Hepatic stellate cell (primary cell): ENCODE data around the gene USP35.
"Not testable (repeated sequence)": the region's sequence is repeated elsewhere in the genome, so short reads cannot be mapped to it uniquely, and the experiment has no call there.

ENCODE experiments used
- DNase-seq: peaks from one replicate; pipeline ENCODE4 v3.0.0; 2011; ENCODE audit warnings: low spot score

Gene USP35

DNA sequence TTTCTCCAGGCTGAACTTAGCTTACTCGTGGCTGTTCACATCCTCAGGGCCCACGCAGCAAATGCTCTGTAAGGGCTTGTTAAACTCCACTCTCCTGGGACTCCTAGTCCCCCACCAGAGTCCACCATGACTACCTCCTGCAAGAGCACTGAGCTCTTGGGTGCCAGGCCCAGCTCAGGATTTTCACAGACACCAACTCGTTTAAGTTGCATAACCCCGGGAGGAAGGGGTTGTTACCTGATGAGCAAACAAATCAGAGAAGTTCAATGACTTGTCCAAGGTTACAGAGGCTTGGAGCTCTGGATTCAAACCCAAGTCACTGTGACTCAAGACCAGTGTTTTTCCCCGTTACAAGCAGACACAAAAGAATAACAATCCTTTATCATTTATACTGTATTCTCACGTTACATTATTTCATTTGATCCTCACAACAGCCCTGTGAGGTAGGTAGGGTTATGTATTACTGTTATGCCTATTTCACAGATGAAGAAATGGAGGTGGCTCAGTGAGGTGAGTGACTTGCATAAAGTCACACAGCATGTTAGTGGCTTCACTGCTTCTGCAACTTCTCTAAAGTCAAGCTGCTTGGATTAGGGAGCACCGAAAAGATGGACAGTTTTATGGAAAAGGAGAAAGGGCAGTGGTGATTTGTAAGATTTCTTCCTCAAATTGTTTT is 17.7 kb upstream of the USP35 start:
- DNase-seq: no peak

DNA sequence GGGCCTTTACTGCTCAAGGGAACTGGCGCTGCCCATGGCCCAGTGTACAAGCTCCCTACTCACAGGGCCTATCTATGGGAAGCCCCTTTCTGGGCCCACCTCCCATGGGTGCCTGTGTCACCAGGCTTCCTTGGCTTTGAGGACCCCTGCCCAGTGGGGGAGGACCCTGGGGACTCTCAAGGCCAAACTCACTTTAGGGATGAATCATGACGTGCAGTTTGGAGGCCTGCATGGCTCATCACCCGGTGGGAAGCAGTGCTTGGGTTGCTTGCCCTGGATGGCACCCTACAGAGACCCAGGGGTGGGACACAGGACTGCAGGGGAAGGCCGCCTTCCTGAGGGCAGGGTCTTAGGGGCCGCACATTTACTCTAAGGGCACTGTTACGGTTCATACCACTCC is 16.8 kb upstream of the USP35 start:
- no peak for DNase-seq

DNA sequence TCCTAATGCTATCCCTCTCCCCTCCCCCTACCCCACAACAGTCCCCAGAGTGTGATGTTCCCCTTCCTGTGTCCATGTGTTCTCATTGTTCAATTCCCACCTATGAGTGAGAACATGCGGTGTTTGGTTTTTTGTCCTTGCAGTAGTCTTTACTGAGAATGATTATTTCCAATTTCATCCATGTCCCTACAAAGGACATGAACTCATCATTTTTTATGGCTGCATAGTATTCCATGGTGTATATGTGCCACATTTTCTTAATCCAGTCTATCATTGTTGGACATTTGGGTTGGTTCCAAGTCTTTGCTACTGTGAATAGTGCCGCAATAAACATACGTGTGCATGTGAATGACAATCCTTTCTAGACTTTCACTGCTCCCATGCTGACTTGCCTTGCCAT is 12.9 kb upstream of the USP35 start:
- not testable (repeated sequence) for DNase-seq

DNA sequence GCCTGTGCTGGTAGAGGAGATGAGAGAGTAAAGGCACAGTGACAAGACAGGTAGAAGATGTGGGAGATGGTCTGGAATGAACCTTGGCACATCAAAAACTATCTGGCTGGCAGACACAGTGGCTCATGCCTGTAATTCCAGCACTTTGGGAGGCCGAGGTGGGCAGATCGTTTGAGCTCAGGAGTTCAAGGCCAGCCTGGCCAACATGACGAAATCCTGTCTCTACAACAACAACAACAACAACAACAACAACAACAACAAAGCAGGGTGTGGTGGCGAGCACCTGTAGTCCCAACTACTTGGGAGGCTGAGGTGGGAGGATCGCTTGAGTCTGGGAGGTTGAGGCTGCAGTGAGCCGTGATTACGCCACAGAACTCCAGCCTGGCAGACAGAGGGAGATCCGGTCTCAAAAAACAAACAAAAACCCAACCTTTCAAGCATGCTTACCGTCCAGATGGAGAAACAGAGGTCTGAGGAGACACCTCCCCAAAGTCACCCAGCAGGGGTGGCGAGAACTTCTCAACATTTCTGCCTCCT is 12.0 kb upstream of the USP35 start:
- no peak for DNase-seq

DNA sequence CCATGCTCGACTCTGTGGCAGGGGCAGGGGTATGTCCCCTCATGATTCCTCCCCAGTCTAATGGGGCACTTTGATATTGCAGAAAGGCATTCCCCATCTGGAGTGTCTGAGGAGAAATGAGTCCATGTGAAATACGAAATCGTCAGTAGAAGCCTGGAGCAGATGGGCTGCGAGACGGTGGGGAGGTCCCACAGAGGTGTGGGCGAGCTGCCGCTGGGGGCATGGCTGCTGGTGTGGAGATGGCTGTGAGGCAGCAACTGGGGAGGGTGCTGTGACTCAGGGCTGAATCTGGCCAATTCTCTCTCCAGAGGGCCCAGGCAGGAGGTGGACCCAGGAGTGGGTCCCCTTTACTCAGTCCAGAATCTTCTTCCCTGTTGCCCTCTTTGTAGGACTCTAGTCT is 11.5 kb upstream of the USP35 start:
- DNase-seq: no peak

DNA sequence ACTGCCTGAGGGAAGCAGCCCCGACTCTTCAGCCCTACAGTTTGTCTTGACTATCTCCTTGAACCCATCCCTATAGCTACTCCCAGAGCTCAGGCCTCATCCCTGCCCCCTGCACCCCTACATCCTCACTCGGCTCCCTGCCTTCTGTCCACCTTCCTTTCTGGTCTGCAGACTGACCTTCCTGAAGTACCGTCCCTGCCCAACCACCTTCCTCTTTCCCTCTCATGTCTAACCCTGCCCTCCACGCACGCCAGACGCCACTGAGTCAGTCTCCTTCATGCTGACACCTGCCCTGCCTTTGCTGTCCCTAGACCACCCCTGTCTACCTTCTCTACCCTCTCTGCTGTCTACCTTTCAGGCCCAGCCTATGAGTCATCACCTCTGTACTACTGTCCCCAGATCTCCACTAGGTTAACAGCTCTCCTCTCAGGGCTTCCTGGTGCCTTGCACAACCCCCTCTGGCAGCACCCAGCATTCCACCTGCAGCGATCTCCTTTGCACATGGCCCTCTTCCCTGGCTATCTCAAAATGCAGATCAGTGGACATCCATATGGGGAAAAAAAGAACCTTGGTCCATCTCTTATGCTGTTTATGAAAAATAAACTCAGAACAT is 9.2 kb upstream of the USP35 start:
- DNase-seq: no peak

DNA sequence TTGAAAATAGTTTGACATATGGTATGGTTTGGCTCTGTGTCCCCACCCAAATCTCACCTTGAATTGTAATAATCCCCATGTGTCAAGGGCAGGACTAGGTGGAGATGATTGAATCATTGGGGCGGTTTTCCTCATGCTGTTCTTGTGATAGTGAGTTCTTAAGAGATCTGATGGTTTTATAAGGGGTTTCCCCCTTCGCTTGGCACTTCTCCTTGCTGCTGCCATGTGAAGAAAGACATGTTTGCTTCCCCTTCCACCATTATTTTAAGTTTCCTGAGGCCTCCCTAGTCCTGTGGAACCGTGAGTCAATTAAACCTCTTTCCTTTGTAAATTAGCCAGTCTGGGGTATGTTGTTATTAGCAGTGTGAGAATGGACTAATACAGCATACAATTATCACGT is 8.0 kb upstream of the USP35 start:
- no peak for DNase-seq

DNA sequence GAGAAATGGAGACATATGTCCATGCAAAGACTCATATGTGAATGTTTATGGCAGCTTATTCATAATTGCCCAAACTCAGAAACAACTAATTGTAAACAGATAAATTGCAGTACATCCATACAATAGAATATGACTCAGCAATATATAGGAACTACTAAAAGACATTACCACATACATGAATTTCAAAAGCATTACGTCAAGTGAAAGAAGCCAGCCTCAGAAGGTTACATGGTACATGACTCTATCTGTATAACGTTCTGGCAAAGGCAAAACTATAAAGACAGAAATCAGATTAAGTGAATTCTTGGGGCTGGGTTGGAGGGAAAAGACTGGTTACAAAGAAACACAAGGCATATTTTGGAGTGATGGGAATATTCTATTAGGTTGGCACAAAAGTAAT is 7.5 kb upstream of the USP35 start:
- DNase-seq: no peak

DNA sequence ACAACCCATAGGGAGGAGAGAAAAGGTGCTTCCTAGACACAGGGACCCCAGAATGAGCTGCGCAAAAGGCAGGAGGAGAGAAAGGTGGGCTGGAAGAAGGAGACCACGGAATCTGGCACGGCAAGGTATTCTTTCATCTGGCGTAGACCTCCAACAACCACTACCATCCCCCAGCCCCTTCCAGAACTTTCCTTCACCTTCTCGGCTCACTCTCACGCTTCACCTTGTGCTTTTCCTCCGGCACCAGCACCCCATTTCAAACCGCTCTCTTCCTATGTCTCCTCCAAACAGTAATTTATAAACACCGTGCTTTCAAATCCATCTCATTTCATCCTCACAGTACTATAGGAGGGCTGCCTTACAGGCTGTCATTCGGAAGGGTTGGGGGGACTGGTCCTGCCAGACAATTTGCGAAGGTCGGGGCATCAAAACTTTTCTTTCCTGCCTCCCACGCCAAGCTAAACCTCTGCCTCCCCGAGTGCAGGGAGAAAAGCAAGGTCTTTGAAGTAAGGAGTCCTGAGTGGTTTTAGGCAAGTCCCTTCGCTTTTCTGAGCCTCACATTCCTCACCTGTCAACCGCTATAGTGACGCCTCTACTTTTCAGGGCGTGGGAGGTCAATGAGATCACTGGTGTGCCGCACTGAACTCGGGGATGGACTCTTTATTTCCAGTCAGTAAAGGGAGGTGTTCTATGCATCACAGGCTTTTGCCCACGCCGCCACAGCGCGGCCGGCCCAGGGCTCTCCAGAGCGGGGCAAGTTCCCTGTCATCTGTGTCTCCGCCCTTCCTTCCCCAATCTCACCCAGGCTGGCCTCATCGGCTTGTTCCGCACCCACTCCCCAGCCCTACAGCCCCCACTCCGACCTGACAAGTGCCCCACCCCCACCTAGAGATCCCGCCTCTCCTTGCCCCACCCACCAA is 1.1 kb upstream of the USP35 start:
- DNase-seq: peak; percentile 63

DNA sequence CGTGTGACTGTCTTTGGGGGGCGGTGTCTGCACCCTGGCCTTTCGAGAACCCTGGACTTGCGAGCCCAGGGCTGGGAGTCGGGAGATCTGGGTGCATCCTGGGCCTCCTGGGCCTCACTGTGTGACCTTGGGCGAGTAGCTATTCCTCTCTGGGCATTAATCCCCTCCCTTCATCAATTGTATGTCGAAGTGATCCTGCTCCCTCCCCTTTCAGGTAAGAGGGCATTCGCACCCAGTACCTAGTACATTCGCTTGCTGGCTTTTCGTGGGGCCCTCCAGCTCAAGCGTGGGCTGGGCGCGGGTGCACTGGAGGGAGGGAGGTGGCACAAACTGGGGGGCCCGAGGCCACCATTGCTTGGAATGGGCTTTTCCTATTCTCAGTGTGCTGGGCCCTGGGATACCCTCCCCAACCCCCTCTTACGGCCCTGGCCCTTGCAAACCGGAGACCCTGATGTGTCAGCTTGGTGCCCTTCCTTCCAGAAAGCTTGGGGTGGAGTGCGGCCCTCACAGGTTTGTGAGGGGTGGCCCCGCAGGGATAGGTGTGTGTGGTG is 530 bp downstream of the USP35 start:
- no peak for DNase-seq

DNA sequence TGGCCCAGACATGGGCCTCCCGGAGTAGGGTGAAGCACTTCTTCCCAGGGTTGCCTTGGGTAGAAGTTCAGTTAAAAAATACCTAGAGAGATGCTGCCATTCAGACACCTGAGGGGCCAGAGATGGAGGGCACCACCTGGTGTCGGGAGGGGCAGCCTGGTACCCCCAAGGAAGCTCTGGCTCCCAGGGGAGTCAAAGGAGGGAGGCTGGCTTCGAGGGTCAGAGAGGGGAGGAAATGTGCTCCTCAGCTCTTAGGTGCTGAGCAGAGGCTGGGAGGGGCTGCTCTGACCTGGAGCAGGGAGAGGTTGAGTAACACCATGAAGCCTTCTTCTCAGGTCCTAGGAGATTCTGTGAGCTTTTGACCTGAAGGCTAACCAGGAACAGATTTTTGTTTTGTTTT is 1.1 kb downstream of the USP35 start:
- no peak for DNase-seq

DNA sequence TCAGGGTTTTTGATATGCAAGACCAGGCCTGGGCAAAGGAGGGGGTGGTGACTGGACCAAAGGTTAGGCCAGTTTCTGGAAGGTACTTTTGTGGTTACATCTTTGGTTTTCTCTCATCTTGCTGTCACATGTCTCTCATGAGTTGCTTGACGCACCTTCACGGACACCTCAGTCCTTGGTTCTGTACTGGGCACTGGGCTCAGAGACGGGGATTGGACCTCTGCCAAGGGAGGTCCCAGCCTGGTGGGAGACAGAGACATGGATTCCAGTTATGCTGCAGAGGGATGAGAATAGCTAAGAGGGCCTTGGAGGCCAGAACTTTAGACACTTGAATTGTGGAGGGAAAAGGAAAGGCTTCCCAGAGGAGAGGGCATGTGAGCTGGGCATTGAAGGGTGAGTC is 1.7 kb downstream of the USP35 start:
- DNase-seq: no peak

DNA sequence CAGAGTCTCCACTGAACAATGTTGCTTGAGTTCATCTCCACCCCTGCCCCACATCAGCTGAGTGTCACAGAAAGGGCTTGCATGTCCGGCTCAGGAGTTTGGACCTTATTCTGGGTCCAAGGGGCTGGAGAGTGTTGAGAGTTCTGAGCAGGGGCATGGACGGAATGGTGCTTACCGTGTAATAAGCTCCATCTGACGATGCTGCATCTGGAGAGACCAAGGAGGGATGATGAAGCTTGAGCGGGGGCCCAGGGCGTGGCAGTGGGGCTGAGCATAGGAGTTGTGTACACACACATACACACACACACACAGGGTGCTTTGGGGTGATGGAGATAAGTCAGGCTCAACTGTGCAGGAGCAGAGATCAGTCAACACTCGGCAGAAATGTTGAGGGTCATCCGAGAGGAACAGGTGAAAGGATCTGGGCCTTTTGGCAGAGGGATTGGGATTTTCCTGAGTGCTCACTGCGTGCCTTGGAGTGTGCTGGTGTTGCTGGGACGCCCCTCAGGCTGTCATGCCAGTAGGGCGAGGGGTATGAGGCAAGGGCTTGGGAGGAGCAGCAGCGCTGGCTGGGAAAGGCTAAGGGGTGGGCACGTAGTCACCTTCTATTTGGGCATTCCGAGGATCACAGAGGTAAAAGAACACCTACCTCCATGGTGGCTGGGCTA is 2.3 kb downstream of the USP35 start:
- no peak for DNase-seq

DNA sequence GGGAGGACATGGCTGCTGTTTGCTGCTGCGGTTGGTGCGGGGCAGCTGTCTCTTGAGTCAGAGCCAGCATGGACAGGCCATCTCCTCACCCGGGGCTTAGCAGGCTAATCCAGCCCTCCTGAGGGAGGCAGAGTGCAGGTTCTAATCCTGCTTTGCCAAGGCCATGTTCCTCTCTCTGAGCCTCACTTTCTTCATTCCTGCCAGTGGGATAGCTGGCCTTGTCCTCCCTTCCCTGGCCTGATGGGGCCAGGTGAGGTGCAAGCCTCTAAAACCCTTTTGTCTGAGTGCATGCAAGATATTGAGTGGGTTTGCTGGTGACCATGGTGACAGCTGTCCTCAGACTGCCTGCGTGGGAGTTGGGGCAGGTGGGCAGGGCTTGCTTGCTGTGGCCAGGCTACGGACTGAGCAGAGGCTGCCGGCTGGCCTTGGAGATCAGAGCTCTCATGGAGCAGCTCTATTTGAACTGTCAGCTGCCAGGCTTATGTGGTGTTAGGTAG is 3.6 kb downstream of the USP35 start:
- DNase-seq: no peak

DNA sequence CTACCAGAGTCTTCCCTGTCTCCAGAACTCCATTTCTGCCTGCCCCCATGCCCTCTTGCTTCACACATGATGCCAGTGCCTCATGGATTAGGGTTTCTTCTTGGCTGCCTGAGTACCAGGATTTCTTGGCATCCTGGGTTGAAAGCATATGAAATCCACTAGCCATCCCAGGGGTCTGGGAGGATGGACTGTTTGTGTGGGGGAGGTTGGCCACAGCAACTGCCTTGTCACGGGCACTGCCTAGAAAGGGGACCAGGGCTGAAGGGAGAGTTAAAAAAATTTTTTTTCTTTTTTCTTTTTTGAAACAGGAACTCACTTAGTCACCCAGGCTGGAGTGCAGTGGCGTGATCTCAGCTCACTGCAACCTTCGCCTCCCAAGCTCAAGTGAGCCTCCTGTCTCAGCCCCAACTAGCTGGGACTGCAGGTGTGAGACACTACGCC is 4.2 kb downstream of the USP35 start:
- DNase-seq: no peak

DNA sequence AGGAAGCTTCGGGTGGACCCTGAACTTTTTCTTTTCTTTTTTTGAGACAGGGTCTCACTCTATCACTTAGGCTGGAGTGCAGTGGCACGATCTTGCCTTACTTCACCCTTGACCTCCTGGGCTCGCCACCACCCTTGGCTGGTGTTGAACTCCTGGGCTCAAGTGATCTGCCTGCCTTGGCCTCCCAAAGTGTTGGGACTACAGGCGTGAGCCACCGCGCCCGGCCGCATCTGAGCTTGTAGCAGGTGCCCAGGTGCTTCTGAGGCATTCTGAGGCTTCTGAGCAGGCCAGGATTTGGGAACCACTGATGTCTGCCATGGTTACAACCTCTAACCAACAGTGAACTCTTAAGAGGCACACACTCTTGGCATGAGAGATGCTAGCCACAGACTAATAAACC is 5.1 kb downstream of the USP35 start:
- no peak for DNase-seq

DNA sequence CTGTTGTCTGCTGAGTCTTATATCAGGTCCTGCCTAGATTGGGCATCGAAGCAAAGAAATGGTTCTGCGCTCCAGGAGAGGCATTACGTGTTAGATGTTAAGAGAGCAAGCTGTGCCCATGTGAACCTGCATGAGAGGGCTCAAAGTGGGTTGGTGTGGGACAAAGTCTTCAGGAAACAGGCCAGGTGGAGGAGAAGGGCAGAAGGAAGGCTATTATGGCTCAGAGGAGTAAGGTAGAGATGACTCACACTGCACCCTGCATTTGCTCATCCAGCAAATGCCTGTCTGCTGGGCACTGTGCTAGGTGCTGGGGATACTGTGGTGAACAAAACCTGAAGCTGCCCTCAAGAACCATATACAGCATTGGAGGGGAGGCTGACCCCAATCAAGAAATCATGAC is 5.8 kb downstream of the USP35 start:
- no peak for DNase-seq

DNA sequence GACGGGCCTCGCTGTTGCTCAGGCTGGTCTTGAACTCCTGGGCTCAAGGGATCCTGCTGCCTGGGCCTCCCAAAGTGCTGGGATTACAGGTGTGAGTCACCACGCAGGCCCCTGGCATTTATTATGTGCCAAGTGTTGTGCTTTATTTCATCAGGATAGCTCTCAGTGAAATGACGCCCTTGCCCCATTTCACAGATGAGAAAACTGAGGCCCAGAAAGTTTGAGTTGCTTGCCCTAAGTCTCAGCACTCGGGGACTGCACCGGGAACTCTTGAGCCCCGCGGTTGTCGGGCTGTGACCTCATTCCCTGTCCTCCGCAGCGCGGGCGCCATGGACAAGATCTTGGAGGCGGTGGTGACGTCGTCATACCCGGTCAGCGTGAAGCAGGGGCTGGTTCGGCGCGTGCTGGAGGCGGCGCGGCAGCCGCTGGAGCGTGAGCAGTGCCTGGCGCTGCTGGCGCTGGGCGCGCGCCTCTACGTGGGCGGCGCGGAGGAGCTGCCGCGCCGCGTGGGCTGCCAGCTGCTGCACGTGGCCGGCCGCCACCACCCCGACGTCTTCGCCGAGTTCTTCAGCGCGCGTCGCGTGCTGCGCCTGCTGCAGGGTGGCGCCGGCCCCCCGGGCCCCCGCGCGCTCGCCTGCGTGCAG is 7.3 kb downstream of the USP35 start:
- no peak for DNase-seq

DNA sequence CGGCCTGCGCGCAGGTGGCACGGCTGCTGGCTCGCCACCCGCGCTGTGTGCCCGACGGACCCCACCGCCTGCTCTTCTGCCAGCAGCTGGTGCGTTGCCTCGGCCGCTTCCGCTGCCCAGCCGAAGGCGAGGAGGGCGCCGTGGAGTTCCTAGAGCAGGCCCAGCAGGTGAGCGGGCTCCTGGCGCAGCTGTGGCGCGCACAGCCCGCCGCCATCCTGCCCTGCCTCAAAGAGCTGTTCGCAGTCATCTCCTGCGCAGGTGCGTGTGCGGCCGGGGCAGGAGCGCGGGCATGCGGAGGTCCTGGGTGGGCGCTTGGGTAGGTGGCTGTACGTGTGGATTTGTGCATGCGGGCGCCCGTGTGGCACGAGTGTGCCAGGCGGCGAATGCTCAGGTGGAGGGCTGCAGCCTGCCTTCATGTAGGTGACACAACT is 8.0 kb downstream of the USP35 start:
- no peak for DNase-seq

DNA sequence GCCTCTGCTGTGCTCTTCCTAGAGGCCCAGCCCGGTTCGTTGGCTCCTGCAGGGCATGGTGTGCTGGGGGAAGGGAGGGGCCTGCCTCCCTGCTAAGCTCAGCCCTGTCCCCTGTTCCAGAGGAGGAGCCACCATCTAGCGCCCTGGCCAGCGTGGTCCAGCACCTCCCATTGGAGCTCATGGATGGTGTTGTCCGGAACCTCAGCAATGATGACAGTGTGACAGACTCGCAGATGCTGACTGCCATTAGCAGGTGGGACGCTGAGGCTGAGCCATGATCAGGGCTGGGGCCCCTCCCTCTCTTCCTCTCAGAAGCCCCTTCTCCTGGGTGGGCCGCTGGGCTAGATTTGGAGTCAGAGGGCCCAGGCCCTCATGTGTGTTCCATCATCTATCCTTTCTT is 9.1 kb downstream of the USP35 start:
- no peak for DNase-seq

DNA sequence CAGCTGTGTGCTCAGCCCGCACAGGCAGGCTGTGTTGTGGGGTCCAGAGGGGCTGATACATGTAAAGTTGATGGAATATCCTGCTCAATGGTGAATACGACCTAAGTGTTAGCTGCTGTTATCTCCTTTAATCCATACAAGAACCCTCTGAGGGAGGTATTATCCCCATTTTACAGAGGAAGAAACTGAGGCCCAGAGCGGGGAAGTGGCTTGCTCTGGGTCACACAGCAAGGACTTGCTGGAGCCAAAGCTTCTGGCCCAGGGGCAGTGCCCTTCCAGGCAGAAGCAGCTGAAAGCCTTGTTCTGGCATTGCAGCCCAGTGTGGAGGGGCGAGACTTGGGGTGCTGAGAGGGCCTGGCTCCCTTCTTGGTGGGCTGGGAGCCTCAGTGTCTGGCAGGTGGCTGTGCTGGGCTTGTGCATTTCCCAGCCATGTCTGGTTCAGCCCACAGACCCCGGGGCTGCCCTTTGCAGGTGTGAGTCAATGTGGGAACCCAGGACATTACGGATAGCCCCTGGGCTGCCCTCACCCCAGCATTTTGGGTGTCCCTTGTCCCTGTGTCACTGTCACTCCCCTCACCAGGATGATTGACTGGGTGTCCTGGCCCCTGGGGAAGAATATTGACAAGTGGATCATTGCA is 10.4 kb downstream of the USP35 start:
- DNase-seq: no peak
